Endodermal cell (in vitro differentiated cells): ENCODE results near the gene CACNA1A. TPM values are rescaled to one million over a fixed set of nuclear protein-coding genes. Genes with fewer than 3 reads are reported as not detected.

Source experiments
- DNase-seq: peaks from one replicate; pipeline ENCODE4 v3.0.0-alpha.2; 2017
- H3K27ac ChIP-seq: 2 replicates; pipeline ENCODE4 v1.5.1; 2013; ENCODE audit warnings: mild to moderate bottlenecking, low read depth, low read length, moderate library complexity
- H3K27me3 ChIP-seq: 2 replicates; pipeline ENCODE4 v1.6.1; 2013; ENCODE audit warnings: mild to moderate bottlenecking, low read length, moderate library complexity; ENCODE audit not compliant: insufficient read depth, control insufficient read depth, poor library complexity, severe bottlenecking
- H3K36me3 ChIP-seq: 2 replicates; pipeline ENCODE4 v1.7.0; 2013; ENCODE audit warnings: mild to moderate bottlenecking, low read length, moderate library complexity; ENCODE audit not compliant: control insufficient read depth, insufficient read depth
- H3K4me1 ChIP-seq: one replicate; pipeline ENCODE4 v1.7.0; 2013; ENCODE audit warnings: low read length; ENCODE audit not compliant: control insufficient read depth, insufficient read depth
- H3K4me3 ChIP-seq: 2 replicates; pipeline ENCODE4 v1.5.1; 2013; ENCODE audit warnings: mild to moderate bottlenecking, low read length, moderate library complexity
- H3K9ac ChIP-seq: 2 replicates; pipeline ENCODE4 v1.6.1; 2013; ENCODE audit warnings: mild to moderate bottlenecking, low read length, moderate library complexity; ENCODE audit not compliant: poor library complexity, severe bottlenecking; ENCODE audit errors: extremely low read depth
- H3K9me3 ChIP-seq: 2 replicates; pipeline ENCODE4 v1.6.1; 2013; ENCODE audit warnings: mild to moderate bottlenecking, low read length, moderate library complexity; ENCODE audit not compliant: control insufficient read depth
- H3K27ac Mint-ChIP-seq: 2 replicates; pipeline ENCODE4 v1.8.0; 2020; ENCODE audit warnings: mixed read lengths
- H3K27me3 Mint-ChIP-seq: 2 replicates; pipeline ENCODE4 v1.8.0; 2021; ENCODE audit warnings: mild to moderate bottlenecking, mixed read lengths; ENCODE audit not compliant: insufficient read depth
- H3K36me3 Mint-ChIP-seq: 2 replicates; pipeline ENCODE4 v1.8.0; 2020; ENCODE audit warnings: low read depth, mixed read lengths
- H3K4me1 Mint-ChIP-seq: 2 replicates; pipeline ENCODE4 v1.8.0; 2020; ENCODE audit warnings: mixed read lengths
- H3K4me3 Mint-ChIP-seq: 2 replicates; pipeline ENCODE4 v1.8.0; 2020; ENCODE audit warnings: mild to moderate bottlenecking, moderate library complexity, mixed read lengths
- H3K9me3 Mint-ChIP-seq: 2 replicates; pipeline ENCODE4 v1.8.0; 2020; ENCODE audit warnings: mild to moderate bottlenecking, mixed read lengths
- CTCF ChIP-seq: fragments of 200-600 bp; sonication (generic); conservative IDR thresholded peaks from 2 replicates; pipeline ENCODE4 v1.5.0; 2021; ENCODE audit warnings: antibody characterized with exemption, mild to moderate bottlenecking
- whole genome bisulfite sequencing, 2 experiments: methylation state at CpG; one replicate each; pipeline versions ENCODE4 v1.1.5 to v1.1.7; 2013; ENCODE audit warnings: missing lambda C conversion rate in 2 of 2, mixed read lengths in 1 of 2; ENCODE audit not compliant: insufficient coverage in 1 of 2, insufficient read length in 1 of 2; 5-methylcytosine and 5-hydroxymethylcytosine counted together
- total RNA-seq, 2 donors: library from RNA; stranded (reverse); fragmentation: NEBNext Ultra II Directional in 1 of 2; extraction: Animal tissue kit (Norgen Biotek cat#: 25700) in 1 of 2; gene quantifications; 2 replicates in 1 of 2; 3 replicates in 1 of 2; pipeline ENCODE4 v1.2.1, GENCODE V29; 2021

Gene CACNA1A
- total RNA-seq, 2 donors from 2014 or later = 8.0 to 10.6 TPM

- Histone ChIP-seq H3K27ac (no peak overlapping the region), H3K9me3 (no peaks in the 10 kb centered on the region), H3K4me1 (no peaks in the 10 kb centered on the region), H3K27me3 (no peaks in the 10 kb centered on the region), H3K4me3 (no peak overlapping the region), H3K36me3 (no peaks in the 10 kb centered on the region), H3K9ac (no peak overlapping the region)
- no peaks in the 10 kb centered on the region for H3K27me3 Mint-ChIP-seq
- no peak overlapping the region for H3K4me3 Mint-ChIP-seq
- no peaks in the 10 kb centered on the region for H3K4me1 Mint-ChIP-seq
- no peaks in the 10 kb centered on the region for H3K36me3 Mint-ChIP-seq
- no peak for TF ChIP-seq CTCF
- 86 to 88% methylated on average over 4 to 6 of the region's 6 CpGs for WGBS, 2 experiments
- no peak overlapping the region for H3K27ac Mint-ChIP-seq
- no peak for DNase-seq
- H3K9me3 Mint-ChIP-seq = no peaks in the 10 kb centered on the region
Measured at GRCh38 chr19:13437919-13438618, 68.2 kb downstream of the CACNA1A start.

GRCh38 chr19:13436352-13436751 is 69.9 kb downstream of the CACNA1A start:
- no peak overlapping the region for H3K4me3 Mint-ChIP-seq
- Histone ChIP-seq H3K36me3 (no peaks in the 10 kb centered on the region), H3K4me3 (no peak overlapping the region), H3K27me3 (no peaks in the 10 kb centered on the region), H3K4me1 (no peaks in the 10 kb centered on the region), H3K9me3 (no peaks in the 10 kb centered on the region), H3K9ac (no peak overlapping the region), H3K27ac (no peak overlapping the region)
- H3K4me1 Mint-ChIP-seq = no peaks in the 10 kb centered on the region
- no peak overlapping the region for H3K27ac Mint-ChIP-seq
- DNase-seq = no peak
- TF ChIP-seq CTCF = no peak
- WGBS, 2 experiments = 67 to 94% methylated on average over 1 of the region's 1 CpG
- H3K36me3 Mint-ChIP-seq = no peaks in the 10 kb centered on the region
- H3K9me3 Mint-ChIP-seq = no peaks in the 10 kb centered on the region
- no peaks in the 10 kb centered on the region for H3K27me3 Mint-ChIP-seq

- no peaks in the 10 kb centered on the region for H3K4me1 Mint-ChIP-seq
- Histone ChIP-seq H3K9me3 (no peaks in the 10 kb centered on the region), H3K27ac (no peak overlapping the region), H3K4me3 (no peak overlapping the region), H3K4me1 (no peaks in the 10 kb centered on the region), H3K27me3 (no peaks in the 10 kb centered on the region), H3K9ac (no peak overlapping the region), H3K36me3 (no peaks in the 10 kb centered on the region)
- no peak overlapping the region for H3K4me3 Mint-ChIP-seq
- no peaks in the 10 kb centered on the region for H3K9me3 Mint-ChIP-seq
- H3K36me3 Mint-ChIP-seq = no peaks in the 10 kb centered on the region
- H3K27me3 Mint-ChIP-seq = no peaks in the 10 kb centered on the region
- peak; percentile 88 for DNase-seq
- peak; percentile 84 for TF ChIP-seq CTCF
- 63 to 80% methylated on average over 2 to 5 of the region's 5 CpGs for WGBS, 2 experiments
- H3K27ac Mint-ChIP-seq = no peak overlapping the region
Measured at GRCh38 chr19:13430790-13431582, 75.3 kb downstream of the CACNA1A start.
